Aorta (tissue), 5 donors: ENCODE data around the gene NFKBIL1. TPM values are rescaled to one million over a fixed set of nuclear protein-coding genes. Genes with fewer than 3 reads are reported as not detected.

Experiments used
- ATAC-seq: fragments of 200-7000 bp; cut with Tn5 transposase; one replicate; pipeline ENCODE4 v1.9.1; 2022; ENCODE audit warnings: moderate library complexity; ENCODE audit not compliant: low FRiP score
- DNase-seq, 2 donors: peaks; one replicate each; pipeline ENCODE4 v3.0.0-alpha.2; 2020
- H3K27ac ChIP-seq, 2 donors: one replicate each; pipeline ENCODE4 v1.5.1; 2013; ENCODE audit warnings: low read length in 2 of 2, mild to moderate bottlenecking in 2 of 2, moderate library complexity in 2 of 2, control low read depth in 1 of 2, inconsistent platforms in 1 of 2, low read depth in 1 of 2
- H3K27me3 ChIP-seq, 2 donors: one replicate each; pipeline ENCODE4 v1.6.1; 2013; ENCODE audit warnings: control low read depth in 1 of 2, low read length in 1 of 2, mild to moderate bottlenecking in 1 of 2, moderate library complexity in 1 of 2; ENCODE audit not compliant: insufficient read depth in 2 of 2, control insufficient read depth in 1 of 2
- H3K36me3 ChIP-seq, 2 donors: one replicate each; pipeline ENCODE4 v1.6.1; 2013; ENCODE audit warnings: control low read depth in 1 of 2, low read length in 1 of 2, mild to moderate bottlenecking in 1 of 2; ENCODE audit not compliant: insufficient read depth in 2 of 2, control insufficient read depth in 1 of 2
- H3K4me1 ChIP-seq, 2 donors: one replicate each; pipeline ENCODE4 v1.6.1; 2013; ENCODE audit warnings: low read length in 2 of 2, control low read depth in 1 of 2, mild to moderate bottlenecking in 1 of 2, moderate library complexity in 1 of 2; ENCODE audit not compliant: insufficient read depth in 2 of 2, control insufficient read depth in 1 of 2
- H3K4me3 ChIP-seq, 2 donors: one replicate each; pipeline ENCODE4 v1.5.1; 2013; ENCODE audit warnings: low read length in 2 of 2, control low read depth in 1 of 2, mild to moderate bottlenecking in 1 of 2
- H3K9me3 ChIP-seq: one replicate; pipeline ENCODE4 v1.6.1; 2013; ENCODE audit warnings: mild to moderate bottlenecking, low read length; ENCODE audit not compliant: control insufficient read depth
- WGBS, 2 donors: extraction: QIAGEN DNeasy Blood & Tissue Kit; methylation state at CpG; one replicate each; pipeline ENCODE4 v1.1.7; 2013; 5-methylcytosine and 5-hydroxymethylcytosine counted together
- intact Hi-C, 2 donors: fragments of 100-400 bp; cut with DNase I; formaldehyde crosslinking; loops; one replicate each; pipeline versions ENCODE4 v1.14.2 to v1.15.0; 2022
- polyA plus RNA-seq, 2 donors: library from polyadenylated mRNA; stranded (reverse); fragments of 200-250 nt; gene quantifications; one replicate each; pipeline ENCODE4 v1.2.3, GENCODE V29; 2013
- total RNA-seq, 2 donors: library from RNA; stranded (reverse); fragmentation: NEBNext Ultra II Directional; extraction: Animal tissue kit (Norgen Biotek cat#: 25700); gene quantifications; one replicate each; pipeline ENCODE4 v1.2.1, GENCODE V29; 2021
- donor health status: healthy with polysubstance abuse.
- donor health status: Bipolar disorder and iron deficiency.
- donor health status: DM: no; HTN: no; CAD: no.
- donor health status: DM: no; HTN: no; CAD: no.
- donor health status: DM: yes; HTN: yes; CAD: no.

NFKBIL1 gene
- total and polyA plus RNA-seq, 4 donors: 16.0 to 49.5 (median 22.0) TPM

DNA sequence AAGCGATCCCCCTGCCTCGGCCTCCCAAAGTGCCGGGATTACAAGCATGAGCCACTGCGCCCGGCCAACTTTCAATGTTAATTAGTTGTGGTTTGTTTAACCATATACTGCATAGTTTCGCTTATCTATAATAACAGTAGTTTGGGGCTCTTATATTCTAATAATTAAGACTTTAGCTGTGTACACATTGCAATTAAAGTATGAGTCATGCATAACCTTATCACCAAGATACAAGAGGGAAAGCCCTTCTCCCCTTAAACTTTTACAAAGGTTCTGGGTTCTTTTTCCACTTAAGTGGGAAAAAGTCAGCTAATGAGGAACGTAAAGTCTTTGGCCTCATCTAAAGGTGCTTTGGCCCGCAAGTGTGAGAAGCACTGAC, 21.9 kb upstream of the NFKBIL1 start:
- DNase-seq (no peak), ATAC-seq (no peak)
- intact Hi-C loops: no loop called here
- Histone ChIP-seq H3K4me1 (no peaks in the 10 kb centered on the region), H3K36me3 (peaks cover 0 to under 1% of the 10 kb centered on the region in 2 donors), H3K27me3 (no peaks in the 10 kb centered on the region), H3K27ac (no peak overlapping the region), H3K4me3 (no peak overlapping the region), H3K9me3 (no peaks in the 10 kb centered on the region)
- 70 to 75% methylated on average over 8 of the region's 8 CpGs for WGBS, 2 donors

- no peak for ATAC-seq
- Histone ChIP-seq H3K36me3 (peaks cover 2 to 5% of the 10 kb centered on the region in 2 donors), H3K27me3 (no peaks in the 10 kb centered on the region), H3K27ac (no peak overlapping the region), H3K4me1 (no peaks in the 10 kb centered on the region), H3K4me3 (no peak overlapping the region), H3K9me3 (no peaks in the 10 kb centered on the region)
- intact Hi-C loops: no loop called here
- 62 to 64% methylated on average over 4 of the region's 4 CpGs for WGBS, 2 donors
- no peak for DNase-seq
Observed at GRCh38 chr6:31525932-31526591, 21.3 kb upstream of the NFKBIL1 start.

DNA sequence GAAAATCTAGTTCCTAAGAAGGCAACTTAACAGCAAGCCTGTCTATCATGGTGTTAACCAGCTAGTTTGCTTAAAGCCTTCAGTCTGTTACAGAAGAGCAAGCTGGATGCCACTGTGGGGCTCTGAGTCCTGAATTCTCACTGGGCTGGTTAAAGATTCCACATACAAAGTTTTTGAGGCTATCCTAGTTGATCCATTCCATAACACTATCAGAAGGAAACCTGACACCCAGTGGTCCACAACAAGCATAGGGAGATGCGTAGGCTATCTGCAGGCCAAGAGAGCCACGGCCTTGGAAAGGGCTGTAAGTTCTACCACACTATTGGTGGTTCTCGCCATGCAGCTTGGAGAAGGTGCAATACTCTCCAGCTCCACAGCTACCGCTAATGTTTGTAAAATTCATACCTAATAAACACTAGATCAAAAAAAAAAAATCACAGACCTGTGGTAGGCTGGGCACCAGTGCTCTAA, 19.1 kb upstream of the NFKBIL1 start:
- Histone ChIP-seq H3K27me3 (no peaks in the 10 kb centered on the region), H3K9me3 (no peaks in the 10 kb centered on the region), H3K4me1 (no peaks in the 10 kb centered on the region), H3K4me3 (no peak overlapping the region), H3K36me3 (peaks cover 2 to 7% of the 10 kb centered on the region in 2 donors), H3K27ac (no peak overlapping the region)
- no peak for ATAC-seq
- DNase-seq: no peak
- intact Hi-C loops: no loop called here
- WGBS, 2 donors: 81 to 82% methylated on average over 4 of the region's 4 CpGs

GRCh38 chr6:31528821-31529328, 18.5 kb upstream of the NFKBIL1 start, which contains the start of gene MCCD1:
TSS of gene MCCD1 (plus strand) at chr6:31528962. CDS start at chr6:31529015, 53 bp downstream.
- Histone ChIP-seq H3K4me1 (no peaks in the 10 kb centered on the region), H3K27ac (no peak within 1 kb of the TSS), H3K36me3 (peaks cover 2 to 7% of the 10 kb centered on the region in 2 donors), H3K9me3 (no peaks in the 10 kb centered on the region), H3K27me3 (no peaks in the 10 kb centered on the region), H3K4me3 (no peak within 1 kb of the TSS)
- DNase-seq (no peak), ATAC-seq (no peak)
- 47 to 64% methylated on average over 5 to 7 of the region's 7 CpGs for WGBS, 2 donors
- intact Hi-C loops: no loop called here

DNA sequence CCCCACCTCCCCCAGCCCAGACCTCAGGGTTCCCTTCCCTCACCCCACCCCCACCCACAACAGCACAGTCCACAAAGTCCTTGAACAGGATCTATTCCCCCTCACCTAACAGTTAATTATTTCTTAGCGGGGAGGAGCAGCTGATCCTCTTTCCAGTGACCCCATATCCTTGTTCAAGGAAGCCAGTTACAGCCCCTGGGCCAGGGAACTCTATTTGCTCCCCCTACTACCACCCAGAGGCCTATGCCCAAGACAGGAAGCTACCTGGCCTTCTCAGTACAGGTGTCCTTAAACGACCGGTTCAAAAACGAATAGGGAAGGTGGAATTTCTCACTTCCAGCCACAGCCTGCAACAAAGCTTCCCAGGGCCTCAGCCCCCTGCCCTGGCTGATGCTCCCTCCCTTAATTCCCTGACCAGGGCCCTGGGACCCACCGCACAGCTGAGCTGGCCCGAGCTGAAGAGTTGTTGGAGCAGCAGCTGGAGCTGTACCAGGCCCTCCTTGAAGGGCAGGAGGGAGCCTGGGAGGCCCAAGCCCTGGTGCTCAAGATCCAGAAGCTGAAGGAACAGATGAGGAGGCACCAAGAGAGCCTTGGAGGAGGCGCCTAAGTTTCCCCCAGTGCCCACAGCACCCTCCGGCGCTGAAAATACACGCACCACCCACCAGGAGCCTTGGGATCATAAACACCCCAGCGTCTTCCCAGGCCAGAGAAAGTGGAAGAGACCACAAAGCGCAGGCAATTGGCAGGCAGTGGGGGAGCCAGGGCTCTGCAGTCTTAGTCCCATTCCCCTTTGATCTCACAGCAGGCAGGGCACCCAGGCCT, 17.9 kb upstream of the NFKBIL1 start:
- intact Hi-C loops: no loop called here
- Histone ChIP-seq H3K27me3 (no peaks in the 10 kb centered on the region), H3K36me3 (peaks cover 5 to 7% of the 10 kb centered on the region in 2 donors), H3K27ac (no peak overlapping the region), H3K4me1 (no peaks in the 10 kb centered on the region), H3K9me3 (no peaks in the 10 kb centered on the region), H3K4me3 (no peak overlapping the region)
- no peak for DNase-seq
- WGBS, 2 donors: 40 to 45% methylated on average over 12 of the region's 12 CpGs
- ATAC-seq: no peak

DNA sequence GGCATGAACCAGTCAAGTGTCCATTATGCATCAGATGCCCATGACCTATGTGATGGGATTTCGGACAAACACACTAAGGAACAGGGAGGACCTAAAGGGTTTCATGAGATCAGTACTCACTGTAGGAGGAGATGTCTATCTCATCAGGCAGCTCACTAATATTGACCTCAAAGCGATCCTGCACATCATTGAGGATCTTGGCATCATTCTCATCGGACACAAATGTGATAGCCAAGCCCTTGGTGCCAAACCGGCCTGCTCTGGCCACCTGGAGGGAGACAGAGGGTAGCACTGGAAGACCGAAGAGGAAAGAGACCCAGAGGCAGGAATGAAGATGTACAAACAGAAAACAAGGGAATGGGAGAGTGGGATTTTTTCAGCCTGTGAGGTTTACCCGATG, 16.7 kb upstream of the NFKBIL1 start:
- Histone ChIP-seq H3K27me3 (no peaks in the 10 kb centered on the region), H3K36me3 (peaks cover 9 to 12% of the 10 kb centered on the region in 2 donors), H3K4me1 (no peaks in the 10 kb centered on the region), H3K27ac (no peak overlapping the region), H3K4me3 (no peak overlapping the region), H3K9me3 (no peaks in the 10 kb centered on the region)
- 62 to 66% methylated on average over 6 of the region's 6 CpGs for WGBS, 2 donors
- DNase-seq: no peak
- no peak for ATAC-seq
- intact Hi-C loops: no loop called here

GRCh38 chr6:31531162-31531561, 16.2 kb upstream of the NFKBIL1 start:
- WGBS, 2 donors: 83 to 86% methylated on average over 7 of the region's 7 CpGs
- Histone ChIP-seq H3K4me3 (no peak overlapping the region), H3K36me3 (peaks cover 9 to 17% of the 10 kb centered on the region in 2 donors), H3K27ac (no peak overlapping the region), H3K4me1 (no peaks in the 10 kb centered on the region), H3K27me3 (no peaks in the 10 kb centered on the region), H3K9me3 (no peaks in the 10 kb centered on the region)
- intact Hi-C loops: no loop called here
- ATAC-seq: no peak
- DNase-seq: no peak

- 63 to 72% methylated on average over 8 to 9 of the region's 9 CpGs for WGBS, 2 donors
- peaks cover 9 to 21% of the 10 kb centered on the region in 2 donors for H3K36me3 ChIP-seq
- no peaks in the 10 kb centered on the region for H3K27me3 ChIP-seq
- ATAC-seq (no peak), DNase-seq (no peak)
- H3K4me3 ChIP-seq: no peak overlapping the region
- H3K27ac ChIP-seq: no peak overlapping the region
- H3K4me1 ChIP-seq: no peaks in the 10 kb centered on the region
- H3K9me3 ChIP-seq: no peaks in the 10 kb centered on the region
- intact Hi-C loops: no loop called here
Observed at GRCh38 chr6:31531771-31532643, 15.4 kb upstream of the NFKBIL1 start.
